Activated naive CD8-positive, alpha-beta T cell treated with anti-CD3 and anti-CD28 coated beads, Interleukin-2, amount 50 U/mL, for 16 hours (primary cell): ENCODE results near the gene OR12D2.
"Not testable (repeated sequence)": the region's sequence is repeated elsewhere in the genome, so short reads cannot be mapped to it uniquely, and the experiment has no call there.

ENCODE experiments used
- DNase-seq: peaks from one replicate; pipeline ENCODE4 v3.0.0-alpha.2; 2020; ENCODE audit warnings: low read depth, low spot score

Gene OR12D2

GRCh38 chr6:29395331-29395730 is at the start of gene OR12D2:
Gene OR12D2 (plus strand): TSS chr6:29395631. CDS start chr6:29396700, 1,069 bp downstream.
- DNase-seq, result no peak

GRCh38 chr6:29349348-29349747 is 46.1 kb upstream of the OR12D2 start:
- not testable (repeated sequence) for DNase-seq

GRCh38 chr6:29354980-29355379 is 40.5 kb upstream of the OR12D2 start:
- no peak for DNase-seq

- DNase-seq, result no peak
These were observed 39.8 kb upstream of the OR12D2 start for GRCh38 chr6:29355603-29356002.

GRCh38 chr6:29368765-29369164 is 26.7 kb upstream of the OR12D2 start, which contains the start of gene OR5V1:
Gene OR5V1 (minus strand): TSS chr6:29368865. CDS start chr6:29356195, 12,670 bp downstream.
- no peak for DNase-seq

GRCh38 chr6:29375191-29375590 is 20.2 kb upstream of the OR12D2 start, which contains the start of gene OR12D3:
Gene OR12D3 (minus strand): TSS chr6:29375291. CDS start chr6:29375287, 4 bp downstream.
- no peak for DNase-seq

GRCh38 chr6:29376003-29376402 is 19.4 kb upstream of the OR12D2 start:
- DNase-seq, result no peak

- no peak for DNase-seq
These were observed 6.9 kb upstream of the OR12D2 start for GRCh38 chr6:29388533-29388932.

- DNase-seq, result no peak
These were observed 4.1 kb downstream of the OR12D2 start for GRCh38 chr6:29399525-29399924.

GRCh38 chr6:29403801-29404200 is 8.4 kb downstream of the OR12D2 start:
- DNase-seq, result no peak

GRCh38 chr6:29414588-29414987 is 19.2 kb downstream of the OR12D2 start, which contains the start of gene OR12D1:
Gene OR12D1 (plus strand): TSS chr6:29414928.
- DNase-seq, result no peak

GRCh38 chr6:29419516-29419915 is 24.1 kb downstream of the OR12D2 start:
- DNase-seq, result no peak

- no peak for DNase-seq
These were observed 28.7 kb downstream of the OR12D2 start for GRCh38 chr6:29424168-29424567.

GRCh38 chr6:29424575-29424974 is 29.1 kb downstream of the OR12D2 start:
- DNase-seq, result no peak

- DNase-seq, result no peak
These were observed 29.6 kb downstream of the OR12D2 start for GRCh38 chr6:29425075-29425474.

GRCh38 chr6:29426654-29427053 is 31.2 kb downstream of the OR12D2 start:
- no peak for DNase-seq

- not testable (repeated sequence) for DNase-seq
These were observed 41.3 kb downstream of the OR12D2 start for GRCh38 chr6:29436730-29437129.

GRCh38 chr6:29439006-29439405 is 43.6 kb downstream of the OR12D2 start, which contains the start of gene OR10C1:
Gene OR10C1 (plus strand): TSS chr6:29439306. CDS start chr6:29440016, 710 bp downstream.
- no peak for DNase-seq

GRCh38 chr6:29442719-29443118 is 47.3 kb downstream of the OR12D2 start:
- no peak for DNase-seq

GRCh38 chr6:29444031-29444430 is 48.6 kb downstream of the OR12D2 start:
- not testable (repeated sequence) for DNase-seq
